ENCODE results near the gene ST3GAL3.

DNA sequence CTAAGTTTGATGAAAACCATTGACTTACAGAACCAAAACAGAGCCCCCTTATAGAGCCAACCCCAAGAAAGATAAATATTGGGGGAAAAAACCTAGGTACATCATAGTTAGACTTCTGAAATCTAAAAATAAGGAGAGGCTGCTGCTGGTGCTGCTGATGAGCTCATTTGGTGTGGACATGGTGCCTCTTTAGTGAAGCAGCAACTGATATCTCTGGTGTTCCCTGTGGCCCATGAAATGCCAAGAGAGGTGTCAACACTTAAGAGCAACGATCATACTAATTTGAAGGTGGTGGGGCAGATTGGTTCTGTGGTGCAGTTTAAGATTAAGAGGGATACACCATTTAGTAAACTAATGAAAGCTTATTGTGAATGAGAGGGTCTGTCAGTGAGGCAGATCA, 35.9 kb downstream of the ST3GAL3 start:
- TF ChIP-seq EZH2 (IDR thresholded peaks at IDR 0.05) (no peak), POLR2AphosphoS5 (IDR thresholded peaks at IDR 0.05; ENCODE audit: borderline replicate concordance, low read depth, low read length) (no peak)
